MCF 10A (cell line): ENCODE measurements around the gene PROSER2. TPM values are rescaled to one million over a fixed set of nuclear protein-coding genes. Genes with fewer than 3 reads are reported as not detected.

ENCODE experiments used
- Bru-seq: library from RNA; stranded (reverse); fragments of 400-500 nt; gene quantifications from one replicate; lab custom pipeline; 2021; lab: Mats Ljungman, UMichigan
- BruChase-seq, 2 experiments: library from RNA; stranded (reverse); fragments of 400-500 nt; gene quantifications; one replicate each; lab custom pipeline; 2021; lab: Mats Ljungman, UMichigan
- BruUV-seq: library from RNA; stranded (reverse); fragments of 400-500 nt; replicated peaks from 2 replicates; lab custom pipeline; 2021; lab: Mats Ljungman, UMichigan
- CTCF ChIA-PET: fragments of 300-600 bp; sonication (Branson Sonifier 250); formaldehyde crosslinking; extraction: SDS; loops from one replicate; lab custom pipeline; 2021; ENCODE audit warnings: antibody characterized with exemption, inconsistent platforms; lab: Yijun Ruan, JAX
- POLR2A ChIA-PET: fragments of 300-600, 350-650 bp; sonication (Branson Sonifier 250); formaldehyde crosslinking; extraction: SDS; loops from one replicate; lab custom pipeline; 2020; ENCODE audit warnings: antibody characterized with exemption, inconsistent platforms; lab: Yijun Ruan, JAX
- DNase-seq: peaks from one replicate; pipeline ENCODE4 v3.0.0-alpha.2; 2018; ENCODE audit not compliant: unreplicated experiment
- H3K27ac Mint-ChIP-seq: one replicate; pipeline ENCODE4 v1.8.0; 2022; ENCODE audit warnings: mild to moderate bottlenecking, low read depth, mixed read lengths; ENCODE audit not compliant: unreplicated experiment
- H3K27me3 Mint-ChIP-seq: one replicate; pipeline ENCODE4 v1.8.0; 2022; ENCODE audit warnings: mixed read lengths; ENCODE audit not compliant: insufficient read depth, unreplicated experiment
- H3K36me3 Mint-ChIP-seq: one replicate; pipeline ENCODE4 v1.8.0; 2022; ENCODE audit warnings: mild to moderate bottlenecking, moderate library complexity, mixed read lengths; ENCODE audit not compliant: insufficient read depth, unreplicated experiment
- H3K4me1 Mint-ChIP-seq: one replicate; pipeline ENCODE4 v1.8.0; 2022; ENCODE audit warnings: mixed read lengths; ENCODE audit not compliant: insufficient read depth, unreplicated experiment
- H3K4me3 Mint-ChIP-seq: one replicate; pipeline ENCODE4 v1.8.0; 2022; ENCODE audit warnings: mild to moderate bottlenecking, moderate library complexity, mixed read lengths; ENCODE audit not compliant: unreplicated experiment
- H3K9me3 Mint-ChIP-seq: one replicate; pipeline ENCODE4 v1.8.0; 2022; ENCODE audit warnings: mixed read lengths; ENCODE audit not compliant: unreplicated experiment
- intact Hi-C: fragments of 100-400 bp; cut with micrococcal nuclease; formaldehyde crosslinking; loops from 2 replicates; pipeline ENCODE4 v1.14.1; 2022
- long read RNA-seq: library from polyadenylated mRNA; stranded (forward); transcript quantifications from one replicate; pipeline ENCODE4 v2.0.0, GENCODE V29; 2022
- total RNA-seq: library from RNA; stranded (reverse); gene quantifications from 2 replicates; pipeline ENCODE4 v1.2.3, GENCODE V29; 2022
- TF ChIP-seq, protein P1 (sequence below): fragments of 200-600 bp; IDR thresholded peaks from one replicate; pipeline ENCODE4 v1.8.0; 2022; ENCODE audit warnings: antibody characterized with exemption, mild to moderate bottlenecking; ENCODE audit not compliant: unreplicated experiment

Gene PROSER2, protein sequence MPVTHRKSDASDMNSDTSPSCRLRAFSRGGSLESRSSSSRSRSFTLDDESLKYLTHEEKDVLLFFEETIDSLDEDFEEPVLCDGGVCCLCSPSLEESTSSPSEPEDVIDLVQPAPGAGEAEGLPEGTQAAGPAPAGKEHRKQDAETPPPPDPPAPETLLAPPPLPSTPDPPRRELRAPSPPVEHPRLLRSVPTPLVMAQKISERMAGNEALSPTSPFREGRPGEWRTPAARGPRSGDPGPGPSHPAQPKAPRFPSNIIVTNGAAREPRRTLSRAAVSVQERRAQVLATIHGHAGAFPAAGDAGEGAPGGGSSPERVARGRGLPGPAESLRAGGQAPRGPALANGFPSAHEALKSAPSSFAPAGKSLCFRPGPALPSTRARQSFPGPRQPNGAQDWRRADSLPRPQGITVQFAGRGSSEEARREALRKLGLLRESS
- total RNA-seq, result 29.2 and 58.0 TPM in 2 replicates
- percentile 70 among the genes with signal in this experiment for Bru-seq, nascent RNA
- BruChase-seq, experiment 1, labeled RNA remaining after a 6-hour chase, result percentile 54 among the genes with signal in this experiment
- percentile 62 among the genes with signal in this experiment for BruChase-seq, experiment 2, labeled RNA remaining after a 2-hour chase
- long read RNA-seq, transcript PROSER2-201 (4 exons, 3,333 nt), result major isoform, 82 of 127 reads
- long read RNA-seq, transcript PROSER2-202 (1 exons, 1,232 nt), result minor isoform, 17 of 127 reads
- long read RNA-seq, partial matches to known transcripts, result 5 of 127 reads
- long read RNA-seq, other reads (novel, unspliced or antisense), result 23 of 127 reads

- H3K4me1 Mint-ChIP-seq, result peaks cover 38% of the 10 kb centered on the region
- peaks cover 6% of the 10 kb centered on the region for H3K36me3 Mint-ChIP-seq
- H3K4me3 Mint-ChIP-seq, result peak within 1 kb of the TSS; percentile 93
- no peaks in the 10 kb centered on the region for H3K27me3 Mint-ChIP-seq
- H3K9me3 Mint-ChIP-seq, result no peaks in the 10 kb centered on the region
- no TSS peak for BruUV-seq
- DNase-seq, result peak; percentile 74
- CTCF ChIA-PET, result interaction anchor here (0.9 to 1.0 kb wide), 2 partner anchors 8 to 31 kb away, joined by 3 read pairs; no protein-coding TSS in a partner anchor
- TF ChIP-seq, protein P1, sequence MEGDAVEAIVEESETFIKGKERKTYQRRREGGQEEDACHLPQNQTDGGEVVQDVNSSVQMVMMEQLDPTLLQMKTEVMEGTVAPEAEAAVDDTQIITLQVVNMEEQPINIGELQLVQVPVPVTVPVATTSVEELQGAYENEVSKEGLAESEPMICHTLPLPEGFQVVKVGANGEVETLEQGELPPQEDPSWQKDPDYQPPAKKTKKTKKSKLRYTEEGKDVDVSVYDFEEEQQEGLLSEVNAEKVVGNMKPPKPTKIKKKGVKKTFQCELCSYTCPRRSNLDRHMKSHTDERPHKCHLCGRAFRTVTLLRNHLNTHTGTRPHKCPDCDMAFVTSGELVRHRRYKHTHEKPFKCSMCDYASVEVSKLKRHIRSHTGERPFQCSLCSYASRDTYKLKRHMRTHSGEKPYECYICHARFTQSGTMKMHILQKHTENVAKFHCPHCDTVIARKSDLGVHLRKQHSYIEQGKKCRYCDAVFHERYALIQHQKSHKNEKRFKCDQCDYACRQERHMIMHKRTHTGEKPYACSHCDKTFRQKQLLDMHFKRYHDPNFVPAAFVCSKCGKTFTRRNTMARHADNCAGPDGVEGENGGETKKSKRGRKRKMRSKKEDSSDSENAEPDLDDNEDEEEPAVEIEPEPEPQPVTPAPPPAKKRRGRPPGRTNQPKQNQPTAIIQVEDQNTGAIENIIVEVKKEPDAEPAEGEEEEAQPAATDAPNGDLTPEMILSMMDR, result no peak
- POLR2A ChIA-PET, result interaction anchor here (0.7 to 1.8 kb wide), 11 partner anchors 8 to 220 kb away, joined by 3 to 6 read pairs (median 3); partner anchors contain the start of gene USP6NL
- peak within 1 kb of the TSS; percentile 89 for H3K27ac Mint-ChIP-seq
- intact Hi-C loops, result loop anchor here (5.0 kb wide), 1 partner anchor 36 kb away; no protein-coding TSS in a partner anchor
Measured at GRCh38 chr10:11823122-11823988, at the start of gene PROSER2. Gene PROSER2, plus strand, starts transcription at chr10:11823356. Its CDS starts 28,722 bp downstream, at chr10:11852078.

GRCh38 chr10:11773761-11774441, 49.3 kb upstream of the PROSER2 start:
- POLR2A ChIA-PET, result interaction anchor here (0.6 kb wide), 1 partner anchor 16 kb away, joined by 4 read pairs; no protein-coding TSS in a partner anchor
- intact Hi-C loops, result no loop called here
- Mint-ChIP-seq H3K4me3 (no peak overlapping the region), H3K36me3 (no peaks in the 10 kb centered on the region), H3K27ac (no peak overlapping the region), H3K27me3 (no peaks in the 10 kb centered on the region), H3K9me3 (no peaks in the 10 kb centered on the region), H3K4me1 (no peaks in the 10 kb centered on the region)
- CTCF ChIA-PET, result interaction anchor here (0.6 to 4.2 kb wide), 3 partner anchors 9 to 232 kb away, joined by 3 to 19 read pairs (median 3); no protein-coding TSS in a partner anchor
- DNase-seq, result no peak
- TF ChIP-seq, protein P1, result no peak
- no TSS peak for BruUV-seq

GRCh38 chr10:11775412-11775811, 47.7 kb upstream of the PROSER2 start:
- TF ChIP-seq, protein P1, result no peak
- no TSS peak for BruUV-seq
- no peak for DNase-seq
- ChIA-PET CTCF (interaction anchor here (0.8 to 1.1 kb wide), 2 partner anchors 18 to 211 kb away, joined by 4 to 9 read pairs; no protein-coding TSS in a partner anchor), POLR2A (interaction anchor here (0.8 kb wide), 1 partner anchor 163 kb away, joined by 3 read pairs; no protein-coding TSS in a partner anchor)
- H3K9me3 Mint-ChIP-seq, result no peaks in the 10 kb centered on the region
- intact Hi-C loops, result no loop called here
- H3K27me3 Mint-ChIP-seq, result no peaks in the 10 kb centered on the region
- H3K4me1 Mint-ChIP-seq, result no peaks in the 10 kb centered on the region
- no peak overlapping the region for H3K4me3 Mint-ChIP-seq
- no peak overlapping the region for H3K27ac Mint-ChIP-seq
- no peaks in the 10 kb centered on the region for H3K36me3 Mint-ChIP-seq
